Measurements from ENCODE around the gene PTGS2.

GRCh38 chr1:186634511-186634910, 45.7 kb downstream of the PTGS2 start:
- no peak for TF ChIP-seq CTCF (IDR thresholded peaks at IDR 0.05)
- no peak for TF ChIP-seq ZFX (IDR thresholded peaks at IDR 0.05; ENCODE audit: borderline replicate concordance)

Measured in 22Rv1 (cell line).